ENCODE measurements around the gene KIF19.
A peak's percentile ranks its signal among the peaks of the same experiment; 100 is the strongest.

Gene KIF19

DNA sequence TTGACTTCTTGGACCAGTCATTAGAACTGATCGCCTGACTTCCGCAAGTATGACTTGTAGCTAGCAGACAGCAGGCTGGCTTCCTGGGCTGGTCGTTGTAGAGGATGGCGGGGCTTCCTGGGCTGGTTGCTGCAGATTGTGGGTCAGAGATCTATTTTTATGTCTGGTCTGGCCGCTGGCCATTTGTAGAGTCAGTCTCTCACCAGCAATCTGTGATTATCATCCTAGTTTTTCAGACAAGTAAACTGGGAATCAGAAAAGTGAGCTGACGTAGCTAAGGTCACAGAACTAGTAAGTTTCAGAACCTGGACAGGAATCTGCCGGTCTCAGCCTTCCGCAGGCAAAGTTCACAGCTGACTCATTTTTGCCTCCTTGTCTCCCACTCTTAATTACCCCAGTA, 60.4 kb downstream of the KIF19 start:
- Histone ChIP-seq H3K4me3 (ENCODE audit: low read length in 2 of 2) (no peak overlapping the region), H3K27me3 (ENCODE audit: control insufficient read depth in 2 of 2, insufficient read depth in 2 of 2, low read length in 2 of 2) (no peaks in the 10 kb centered on the region), H3K4me1 (ENCODE audit: control insufficient read depth in 2 of 2, insufficient read depth in 2 of 2, low read length in 2 of 2) (peaks cover 8 to 13% of the 10 kb centered on the region in 2 donors)

GRCh38 chr17:74387365-74388218, 61.6 kb downstream of the KIF19 start:
- Histone ChIP-seq H3K4me1 (ENCODE audit: control insufficient read depth in 2 of 2, insufficient read depth in 2 of 2, low read length in 2 of 2) (peaks cover 8 to 10% of the 10 kb centered on the region in 2 donors), H3K36me3 (ENCODE audit: control insufficient read depth in 2 of 2, insufficient read depth in 2 of 2, low read length in 2 of 2) (no peaks in the 10 kb centered on the region), H3K27me3 (ENCODE audit: control insufficient read depth in 2 of 2, insufficient read depth in 2 of 2, low read length in 2 of 2) (no peaks in the 10 kb centered on the region), H3K9ac (ENCODE audit: low read depth in 1 of 2, low read length in 2 of 2) (peak overlapping the region in 1 of 2 donors; percentile 17), H3K27ac (ENCODE audit: low read depth in 2 of 2, low read length in 2 of 2) (peak overlapping the region in 1 of 2 donors; percentile 11), H3K9me3 (ENCODE audit: control insufficient read depth in 2 of 2, low read length in 2 of 2) (no peaks in the 10 kb centered on the region), H3K4me3 (ENCODE audit: low read length in 2 of 2) (no peak overlapping the region)

More for the DNA sequence above, 60.4 kb downstream of the KIF19 start:
- Histone ChIP-seq H3K36me3 (ENCODE audit: control insufficient read depth in 2 of 2, insufficient read depth in 2 of 2, low read length in 2 of 2) (no peaks in the 10 kb centered on the region), H3K9ac (ENCODE audit: low read depth in 1 of 2, low read length in 2 of 2) (no peak overlapping the region), H3K9me3 (ENCODE audit: control insufficient read depth in 2 of 2, low read length in 2 of 2) (no peaks in the 10 kb centered on the region), H3K27ac (ENCODE audit: low read depth in 2 of 2, low read length in 2 of 2) (no peak overlapping the region)

GRCh38 chr17:74389084-74389753, 63.2 kb downstream of the KIF19 start:
- H3K27me3 ChIP-seq (ENCODE audit: control insufficient read depth in 2 of 2, insufficient read depth in 2 of 2, low read length in 2 of 2): no peaks in the 10 kb centered on the region
- H3K4me3 ChIP-seq (ENCODE audit: low read length in 2 of 2): no peak overlapping the region
- H3K27ac ChIP-seq (ENCODE audit: low read depth in 2 of 2, low read length in 2 of 2): no peak overlapping the region
- peaks cover 8 to 10% of the 10 kb centered on the region in 2 donors for H3K4me1 ChIP-seq (ENCODE audit: control insufficient read depth in 2 of 2, insufficient read depth in 2 of 2, low read length in 2 of 2)
- H3K36me3 ChIP-seq (ENCODE audit: control insufficient read depth in 2 of 2, insufficient read depth in 2 of 2, low read length in 2 of 2): no peaks in the 10 kb centered on the region
- H3K9me3 ChIP-seq (ENCODE audit: control insufficient read depth in 2 of 2, low read length in 2 of 2): no peaks in the 10 kb centered on the region
- no peak overlapping the region for H3K9ac ChIP-seq (ENCODE audit: low read depth in 1 of 2, low read length in 2 of 2)

DNA sequence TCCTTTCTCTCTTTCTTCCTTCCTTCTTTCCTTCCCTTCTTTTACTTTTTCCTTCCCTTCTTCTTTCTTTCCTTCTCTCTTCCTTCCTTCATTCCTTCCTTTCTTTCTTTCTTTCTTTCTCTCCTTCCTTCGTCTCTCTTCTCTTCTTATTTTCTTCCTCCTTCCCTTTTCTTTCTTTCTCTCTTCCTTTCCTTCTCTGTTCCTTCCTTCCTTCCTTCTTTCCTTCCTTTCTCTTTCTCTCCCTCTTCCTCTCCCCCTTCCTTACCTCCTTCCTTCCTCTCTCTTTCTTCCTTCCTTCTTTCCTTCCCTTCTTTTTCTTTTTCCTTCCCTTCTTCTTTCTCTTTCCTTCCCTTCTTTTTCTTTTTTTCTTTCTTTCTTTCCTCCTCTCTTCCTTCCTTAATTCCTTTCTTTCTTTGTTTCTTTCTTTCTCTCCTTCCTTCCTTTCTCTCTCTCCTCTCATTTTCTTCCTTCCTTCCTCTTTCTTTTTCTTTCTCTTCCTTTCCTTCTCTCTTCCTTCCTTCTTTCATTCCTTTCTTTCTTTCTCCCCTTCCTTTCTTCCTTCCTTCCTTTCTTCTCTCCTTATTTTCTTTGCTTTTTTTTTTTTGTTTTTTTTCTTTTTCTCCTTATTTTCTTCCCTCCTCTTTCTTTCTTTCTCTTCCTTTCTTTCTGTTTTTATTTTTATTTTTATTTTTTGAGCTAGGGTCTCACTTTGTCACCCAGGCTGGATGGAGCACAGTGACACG, 64.1 kb downstream of the KIF19 start:
- H3K4me3 ChIP-seq (ENCODE audit: low read length in 2 of 2): no peak overlapping the region
- H3K36me3 ChIP-seq (ENCODE audit: control insufficient read depth in 2 of 2, insufficient read depth in 2 of 2, low read length in 2 of 2): no peaks in the 10 kb centered on the region
- H3K27me3 ChIP-seq (ENCODE audit: control insufficient read depth in 2 of 2, insufficient read depth in 2 of 2, low read length in 2 of 2): no peaks in the 10 kb centered on the region
- H3K4me1 ChIP-seq (ENCODE audit: control insufficient read depth in 2 of 2, insufficient read depth in 2 of 2, low read length in 2 of 2): peaks cover 8 to 16% of the 10 kb centered on the region in 2 donors
- no peak overlapping the region for H3K9ac ChIP-seq (ENCODE audit: low read depth in 1 of 2, low read length in 2 of 2)
- H3K27ac ChIP-seq (ENCODE audit: low read depth in 2 of 2, low read length in 2 of 2): no peak overlapping the region
- H3K9me3 ChIP-seq (ENCODE audit: control insufficient read depth in 2 of 2, low read length in 2 of 2): no peaks in the 10 kb centered on the region

- H3K4me1 ChIP-seq (ENCODE audit: control insufficient read depth in 2 of 2, insufficient read depth in 2 of 2, low read length in 2 of 2): peaks cover 8 to 22% of the 10 kb centered on the region in 2 donors
- H3K9me3 ChIP-seq (ENCODE audit: control insufficient read depth in 2 of 2, low read length in 2 of 2): no peaks in the 10 kb centered on the region
- no peak overlapping the region for H3K9ac ChIP-seq (ENCODE audit: low read depth in 1 of 2, low read length in 2 of 2)
- H3K4me3 ChIP-seq (ENCODE audit: low read length in 2 of 2): no peak overlapping the region
- no peaks in the 10 kb centered on the region for H3K27me3 ChIP-seq (ENCODE audit: control insufficient read depth in 2 of 2, insufficient read depth in 2 of 2, low read length in 2 of 2)
- H3K27ac ChIP-seq (ENCODE audit: low read depth in 2 of 2, low read length in 2 of 2): no peak overlapping the region
- H3K36me3 ChIP-seq (ENCODE audit: control insufficient read depth in 2 of 2, insufficient read depth in 2 of 2, low read length in 2 of 2): no peaks in the 10 kb centered on the region
Observed at GRCh38 chr17:74390680-74391653, 64.9 kb downstream of the KIF19 start.

DNA sequence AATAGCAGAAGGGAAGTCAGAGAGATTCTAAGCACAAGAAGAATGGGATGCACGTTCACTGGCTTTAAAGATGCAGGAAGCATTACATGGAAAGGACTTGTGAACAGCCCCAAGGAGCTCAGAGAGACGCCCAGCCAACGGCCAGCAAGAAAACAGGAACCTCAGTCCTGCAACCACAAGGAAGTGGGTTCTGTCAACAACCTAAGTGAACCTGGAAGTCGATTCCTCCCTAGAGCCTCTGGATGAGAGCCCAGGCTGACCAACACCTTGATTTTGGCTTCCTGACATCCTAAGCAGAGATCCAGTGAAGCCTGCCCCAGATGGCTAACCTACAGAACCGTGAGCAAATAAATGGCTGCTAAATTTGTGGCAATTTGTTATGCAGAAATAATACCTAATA, 65.7 kb downstream of the KIF19 start:
- H3K27ac ChIP-seq (ENCODE audit: low read depth in 2 of 2, low read length in 2 of 2): no peak overlapping the region
- peaks cover 8 to 22% of the 10 kb centered on the region in 2 donors for H3K4me1 ChIP-seq (ENCODE audit: control insufficient read depth in 2 of 2, insufficient read depth in 2 of 2, low read length in 2 of 2)
- no peaks in the 10 kb centered on the region for H3K9me3 ChIP-seq (ENCODE audit: control insufficient read depth in 2 of 2, low read length in 2 of 2)
- no peak overlapping the region for H3K9ac ChIP-seq (ENCODE audit: low read depth in 1 of 2, low read length in 2 of 2)
- H3K36me3 ChIP-seq (ENCODE audit: control insufficient read depth in 2 of 2, insufficient read depth in 2 of 2, low read length in 2 of 2): no peaks in the 10 kb centered on the region
- H3K27me3 ChIP-seq (ENCODE audit: control insufficient read depth in 2 of 2, insufficient read depth in 2 of 2, low read length in 2 of 2): no peaks in the 10 kb centered on the region
- H3K4me3 ChIP-seq (ENCODE audit: low read length in 2 of 2): no peak overlapping the region

DNA sequence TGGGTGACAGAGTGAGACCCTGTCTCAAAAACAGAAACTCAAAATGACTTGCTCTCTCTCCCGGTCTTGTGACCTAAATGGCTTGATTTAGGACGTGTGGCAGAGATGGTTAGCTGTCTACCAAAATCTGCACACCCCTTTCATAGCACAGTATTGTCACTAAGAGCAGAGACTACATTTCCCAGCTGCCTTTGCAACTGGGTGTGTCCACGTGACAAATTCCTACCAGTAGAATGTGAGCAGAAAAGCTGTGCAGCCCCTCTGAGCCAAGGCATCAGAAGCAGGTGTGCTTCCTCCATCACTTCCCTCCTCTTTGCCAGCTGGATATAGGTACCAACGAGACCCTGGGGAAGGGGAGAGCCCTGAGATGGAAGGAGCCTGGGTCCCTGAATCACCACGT, 66.8 kb downstream of the KIF19 start:
- H3K27ac ChIP-seq (ENCODE audit: low read depth in 2 of 2, low read length in 2 of 2): no peak overlapping the region

DNA sequence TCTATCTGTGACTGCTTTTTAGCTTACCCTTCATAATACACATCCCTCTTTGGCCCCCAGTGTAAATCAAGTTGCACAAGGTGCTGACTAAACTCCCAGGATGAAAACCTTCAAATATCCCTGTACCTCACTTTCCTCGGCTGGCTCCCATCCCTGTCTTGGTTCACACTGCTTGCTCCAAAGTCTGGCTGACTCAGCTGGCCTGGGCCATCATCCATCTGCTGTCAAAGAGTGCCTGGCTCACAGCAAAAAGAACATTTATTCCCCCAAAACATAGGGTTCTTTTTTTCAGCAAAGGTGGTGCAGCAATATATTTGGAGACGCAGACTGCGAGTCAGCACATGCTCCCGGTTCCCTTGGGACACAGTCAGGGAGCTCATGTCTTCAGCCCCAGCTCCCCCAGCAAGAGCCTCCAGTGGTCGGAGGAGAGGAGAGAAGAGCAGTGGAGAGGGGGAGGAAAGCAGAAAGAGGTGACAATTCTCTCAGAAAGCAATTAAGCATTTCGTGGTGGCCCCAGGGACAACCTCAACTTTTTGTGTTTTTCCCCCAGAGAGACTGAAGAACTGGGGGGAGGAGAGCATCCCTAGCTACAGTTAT, 67.4 kb downstream of the KIF19 start:
- Histone ChIP-seq H3K27ac (ENCODE audit: low read depth in 2 of 2, low read length in 2 of 2) (no peak overlapping the region), H3K9me3 (ENCODE audit: control insufficient read depth in 2 of 2, low read length in 2 of 2) (no peaks in the 10 kb centered on the region), H3K36me3 (ENCODE audit: control insufficient read depth in 2 of 2, insufficient read depth in 2 of 2, low read length in 2 of 2) (no peaks in the 10 kb centered on the region), H3K4me1 (ENCODE audit: control insufficient read depth in 2 of 2, insufficient read depth in 2 of 2, low read length in 2 of 2) (peaks cover 0 to 12% of the 10 kb centered on the region in 2 donors), H3K27me3 (ENCODE audit: control insufficient read depth in 2 of 2, insufficient read depth in 2 of 2, low read length in 2 of 2) (no peaks in the 10 kb centered on the region), H3K4me3 (ENCODE audit: low read length in 2 of 2) (no peak overlapping the region), H3K9ac (ENCODE audit: low read depth in 1 of 2, low read length in 2 of 2) (no peak overlapping the region)

More for the DNA sequence above, 66.8 kb downstream of the KIF19 start:
- Histone ChIP-seq H3K4me1 (ENCODE audit: control insufficient read depth in 2 of 2, insufficient read depth in 2 of 2, low read length in 2 of 2) (peaks cover 2 to 14% of the 10 kb centered on the region in 2 donors), H3K27me3 (ENCODE audit: control insufficient read depth in 2 of 2, insufficient read depth in 2 of 2, low read length in 2 of 2) (no peaks in the 10 kb centered on the region), H3K4me3 (ENCODE audit: low read length in 2 of 2) (no peak overlapping the region), H3K36me3 (ENCODE audit: control insufficient read depth in 2 of 2, insufficient read depth in 2 of 2, low read length in 2 of 2) (no peaks in the 10 kb centered on the region), H3K9me3 (ENCODE audit: control insufficient read depth in 2 of 2, low read length in 2 of 2) (no peaks in the 10 kb centered on the region), H3K9ac (ENCODE audit: low read depth in 1 of 2, low read length in 2 of 2) (no peak overlapping the region)
